Astrocyte of the hippocampus (primary cell): Measurements from ENCODE around the gene C19orf12.

Experiments
- DNase-seq: peaks from one replicate; pipeline ENCODE4 v3.0.0; 2011; ENCODE audit warnings: low read depth, low spot score

Gene C19orf12

DNA sequence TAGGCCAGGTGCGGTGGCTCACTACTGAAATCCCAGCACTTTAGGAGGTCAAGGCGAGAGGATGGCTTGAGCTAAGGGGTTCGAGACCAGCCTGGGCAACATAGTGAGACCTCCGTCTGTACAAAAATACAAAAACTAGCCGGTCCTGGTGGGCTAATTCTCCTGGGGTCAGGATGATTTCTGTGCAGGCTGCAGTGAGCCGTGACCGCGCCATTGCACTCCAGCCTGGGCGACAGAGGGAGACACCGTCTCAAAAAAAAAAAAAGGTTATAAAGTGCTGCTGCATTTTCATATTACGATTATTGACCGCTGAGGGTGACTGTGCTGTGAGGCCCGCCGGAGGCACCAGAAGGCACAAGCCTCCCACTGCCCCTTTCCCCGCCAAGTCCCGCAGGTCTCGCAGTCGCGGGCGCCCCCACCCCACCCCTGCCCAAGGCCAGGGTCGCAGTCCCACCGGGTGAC, 50.3 kb downstream of the C19orf12 start:
- DNase-seq = no peak

DNA sequence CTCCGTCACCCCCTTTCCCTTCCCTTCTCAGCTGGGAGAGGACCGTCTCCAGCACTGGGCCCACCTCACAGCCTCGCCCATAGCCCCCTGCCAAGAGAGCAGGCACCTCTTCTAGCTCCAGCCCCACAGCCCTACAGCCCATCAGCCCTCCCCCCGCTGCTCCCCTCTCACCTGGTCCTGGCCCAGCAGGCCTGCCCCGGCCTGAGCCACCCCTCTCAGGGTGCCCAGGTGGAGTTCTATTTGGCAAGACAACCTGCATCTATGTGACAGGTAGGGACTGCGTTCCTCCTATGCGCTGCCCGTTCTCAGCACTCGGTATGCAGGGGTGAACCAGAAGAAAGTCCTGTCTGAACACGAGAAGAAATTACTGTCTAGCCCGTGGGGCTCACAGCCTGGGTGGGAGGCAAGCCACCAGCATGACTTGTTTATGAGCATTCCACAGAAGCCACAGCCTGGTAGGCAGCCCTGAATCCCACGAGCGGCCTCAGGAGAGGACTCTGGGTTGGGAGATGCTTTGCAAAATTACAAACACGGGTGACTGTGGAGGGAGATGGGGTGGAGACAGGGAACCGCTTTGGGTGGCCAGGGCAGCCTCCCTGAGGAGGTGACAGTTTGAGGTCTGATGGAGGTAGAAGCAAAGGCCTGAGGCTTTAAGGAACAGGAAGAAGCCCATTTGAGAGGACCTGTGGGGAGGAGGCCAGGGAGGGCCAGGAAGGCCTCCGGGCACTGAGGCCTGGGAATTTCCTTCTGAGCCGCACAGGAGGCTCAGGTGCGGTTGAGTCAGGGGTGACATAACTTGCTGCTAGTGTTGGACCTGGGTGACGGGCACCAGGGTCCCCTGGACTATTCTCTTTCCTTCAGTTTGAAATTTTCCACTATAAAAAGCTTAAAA, 51.0 kb downstream of the C19orf12 start:
- peak; percentile 72 for DNase-seq

DNA sequence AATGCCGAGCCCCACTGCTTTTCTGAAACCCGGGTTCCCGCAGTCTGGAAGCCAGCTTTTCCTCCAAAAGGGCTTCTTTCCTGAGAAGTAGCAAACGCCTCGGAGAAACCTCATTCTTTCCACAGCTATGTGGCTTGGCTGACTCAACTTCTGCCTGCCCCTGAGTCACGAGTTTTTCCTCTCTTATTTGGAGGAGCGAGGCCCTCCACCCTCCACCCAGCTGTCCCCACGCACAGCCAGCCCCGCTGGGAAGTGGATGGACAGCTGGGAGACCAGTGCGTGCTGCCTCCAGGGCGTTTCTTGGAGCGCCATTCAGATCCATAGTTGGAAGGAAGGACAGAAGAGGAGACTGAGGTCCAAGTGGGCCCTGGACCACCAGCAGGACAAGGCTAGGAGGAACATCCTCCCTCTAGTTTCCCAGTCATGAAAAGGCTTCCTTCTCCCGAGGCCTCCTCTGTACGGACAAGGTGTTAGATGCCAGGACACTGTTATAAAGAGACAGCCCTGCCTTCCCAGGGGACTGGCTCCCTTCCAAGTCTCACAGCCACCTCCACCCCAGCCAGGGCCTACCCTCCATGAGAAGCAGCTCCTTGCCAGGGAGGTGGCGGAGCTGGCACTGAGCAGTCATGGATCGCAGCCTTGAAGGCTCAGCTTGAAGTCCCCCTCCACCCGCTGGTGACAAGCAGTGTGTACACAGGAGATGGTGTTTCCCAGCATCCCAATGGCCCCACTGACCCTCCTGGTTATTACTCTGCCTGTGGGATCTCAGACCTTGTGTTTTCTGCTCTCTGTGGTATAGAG, 52.3 kb downstream of the C19orf12 start:
- peak; percentile 93 for DNase-seq

DNA sequence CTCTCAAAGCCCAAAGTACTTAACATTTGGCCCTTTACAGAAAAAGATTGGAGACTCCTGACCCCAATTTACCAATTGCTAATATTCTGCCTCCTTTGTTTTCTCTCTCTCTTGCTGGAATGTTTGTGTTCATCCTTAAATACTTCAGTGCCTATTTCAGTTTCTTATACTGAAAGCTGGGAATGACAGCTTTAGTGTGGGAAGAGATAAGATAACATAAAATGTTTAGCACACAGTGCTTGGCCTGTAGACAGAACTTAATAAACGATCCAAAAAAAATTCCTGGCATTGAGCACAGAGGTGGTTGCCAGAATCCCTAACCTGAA, 52.8 kb downstream of the C19orf12 start:
- no peak for DNase-seq

DNA sequence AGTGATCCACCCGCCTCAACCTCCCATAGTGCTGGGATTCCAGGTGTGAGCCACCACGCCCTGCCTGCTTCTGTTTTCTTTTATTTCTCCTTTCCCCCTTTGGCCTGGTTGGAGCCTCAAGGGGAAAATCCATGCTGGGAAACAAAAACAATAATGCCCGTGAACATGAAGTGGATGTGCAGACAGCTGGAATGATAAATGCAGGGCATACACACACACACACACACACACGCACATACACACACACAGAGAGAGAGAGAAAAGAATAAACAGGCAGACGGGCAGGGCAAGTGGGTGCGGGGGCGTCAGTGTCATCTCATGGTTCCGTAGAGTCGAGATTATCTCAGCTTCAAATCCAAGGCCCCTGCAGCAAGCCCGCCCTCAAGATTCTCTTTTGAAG, 54.2 kb downstream of the C19orf12 start:
- no peak for DNase-seq

DNA sequence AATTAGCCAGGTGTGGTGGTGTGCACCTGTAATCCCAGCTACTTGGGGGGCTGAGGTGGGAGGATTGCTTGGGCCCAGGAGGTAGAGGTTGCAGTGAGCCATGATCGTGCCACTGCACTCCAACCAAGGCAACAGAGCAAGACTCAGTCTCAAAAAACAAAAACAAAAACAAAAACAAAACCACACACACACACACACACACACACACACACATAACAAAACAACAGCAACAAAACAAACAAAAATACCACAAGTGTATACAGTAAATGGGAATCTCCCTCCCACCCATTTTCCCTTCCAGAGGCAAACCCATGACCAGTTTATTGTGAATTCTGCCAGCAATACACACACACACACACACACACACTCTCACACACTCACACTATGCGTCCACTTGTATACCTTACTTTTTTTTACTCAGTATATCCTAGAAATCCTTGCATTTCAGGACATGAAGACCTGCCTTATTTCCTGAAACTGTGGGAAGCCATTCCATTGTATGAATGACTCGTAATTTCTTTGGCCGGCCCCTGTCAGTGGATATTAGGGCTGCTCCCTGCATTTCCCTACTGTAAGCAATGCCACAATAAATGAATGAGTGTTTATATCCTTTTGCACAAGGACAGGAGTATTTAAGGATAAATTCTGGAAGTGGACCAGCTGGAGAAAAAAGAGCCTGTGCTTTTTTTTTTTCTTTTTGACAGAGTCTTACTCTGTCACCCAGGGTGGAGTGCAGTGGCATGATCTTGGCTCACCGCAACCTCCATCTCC, 56.7 kb downstream of the C19orf12 start:
- no peak for DNase-seq

DNA sequence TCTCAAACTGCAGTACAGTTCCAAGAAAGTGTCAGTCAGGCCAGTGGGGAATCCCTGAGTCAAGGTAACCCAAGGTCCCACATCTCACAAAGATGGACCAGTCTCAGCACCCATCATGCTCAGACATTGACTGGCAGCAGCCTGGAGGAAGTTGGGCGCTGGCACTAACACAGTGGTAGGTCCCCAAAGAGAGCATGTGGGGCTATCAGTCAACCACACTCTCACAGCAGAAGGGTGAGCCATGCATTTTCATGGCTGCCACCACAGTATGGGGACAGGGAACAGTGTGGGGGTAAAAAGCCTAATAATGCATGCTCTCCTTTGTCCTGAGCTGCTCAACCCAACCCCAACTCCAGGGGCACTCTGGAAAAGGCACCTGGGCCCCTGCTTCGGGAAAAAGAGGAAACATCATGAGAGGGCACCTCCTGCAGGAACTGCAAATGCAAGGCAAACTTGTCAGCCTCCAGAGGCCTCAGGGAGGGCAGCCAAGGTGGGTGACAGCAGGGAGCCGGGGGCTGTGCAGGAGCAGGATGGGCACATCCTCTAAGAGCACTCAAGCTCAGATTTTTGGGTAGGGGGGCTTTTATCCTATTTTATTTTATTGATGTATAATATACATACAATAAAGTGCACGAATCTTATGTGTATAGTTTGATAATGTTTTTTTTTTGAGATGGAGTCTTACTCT, 59.3 kb downstream of the C19orf12 start:
- no peak for DNase-seq

DNA sequence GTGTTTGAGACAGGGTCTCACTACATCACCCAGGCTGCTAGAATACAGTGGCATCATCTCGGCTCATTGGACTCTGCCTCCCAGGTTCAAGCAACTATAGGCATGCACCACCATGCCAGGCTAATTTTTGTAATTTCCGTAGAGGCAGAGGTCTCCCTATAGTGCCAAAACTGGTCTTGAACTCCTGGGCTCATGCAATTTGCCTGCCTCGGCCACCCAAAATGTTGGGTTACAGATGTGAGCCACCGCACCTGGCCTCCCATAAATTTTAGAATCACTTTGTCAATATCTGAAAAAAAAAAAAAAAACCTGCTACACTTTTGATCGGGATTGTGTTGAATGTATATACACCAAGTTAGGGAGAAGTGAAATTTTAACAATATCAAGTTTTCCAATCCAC, 61.7 kb downstream of the C19orf12 start:
- DNase-seq = no peak

DNA sequence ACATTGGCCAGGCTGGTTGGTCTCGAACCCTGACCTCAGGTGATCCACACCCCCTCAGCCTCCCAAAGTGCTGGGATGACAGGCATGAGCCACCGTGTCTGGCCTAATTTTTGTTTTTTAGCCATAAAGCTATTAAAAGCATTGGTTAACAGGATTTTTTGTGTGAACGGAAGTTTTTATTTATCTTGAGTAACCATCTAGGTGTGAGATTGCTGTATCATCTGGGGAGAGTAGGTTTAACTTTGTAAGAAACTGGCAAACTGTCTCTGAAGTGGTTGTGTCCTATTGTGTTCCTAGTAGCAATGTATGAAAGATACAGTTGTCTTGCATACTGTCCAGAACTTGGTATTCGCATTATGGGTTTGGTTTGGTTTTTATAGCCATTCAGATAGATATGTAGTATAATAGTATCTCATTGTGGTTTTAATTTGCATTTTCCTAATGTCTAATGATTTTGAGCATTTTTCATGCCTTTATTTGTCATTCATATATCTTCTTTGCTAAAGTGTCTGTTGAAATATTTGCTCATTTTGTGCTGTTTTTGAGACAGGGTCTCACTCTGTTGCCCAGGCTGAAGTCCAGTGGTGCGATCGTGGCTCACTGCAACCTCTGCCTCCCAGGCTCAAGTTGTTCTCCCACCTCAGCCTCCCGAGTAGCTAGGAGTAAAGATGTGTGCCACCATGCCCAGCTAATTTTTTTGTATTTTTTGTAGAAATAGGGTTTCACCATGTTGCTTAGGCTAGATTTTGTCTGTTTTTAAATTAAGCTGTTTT, 63.3 kb downstream of the C19orf12 start:
- no peak for DNase-seq

DNA sequence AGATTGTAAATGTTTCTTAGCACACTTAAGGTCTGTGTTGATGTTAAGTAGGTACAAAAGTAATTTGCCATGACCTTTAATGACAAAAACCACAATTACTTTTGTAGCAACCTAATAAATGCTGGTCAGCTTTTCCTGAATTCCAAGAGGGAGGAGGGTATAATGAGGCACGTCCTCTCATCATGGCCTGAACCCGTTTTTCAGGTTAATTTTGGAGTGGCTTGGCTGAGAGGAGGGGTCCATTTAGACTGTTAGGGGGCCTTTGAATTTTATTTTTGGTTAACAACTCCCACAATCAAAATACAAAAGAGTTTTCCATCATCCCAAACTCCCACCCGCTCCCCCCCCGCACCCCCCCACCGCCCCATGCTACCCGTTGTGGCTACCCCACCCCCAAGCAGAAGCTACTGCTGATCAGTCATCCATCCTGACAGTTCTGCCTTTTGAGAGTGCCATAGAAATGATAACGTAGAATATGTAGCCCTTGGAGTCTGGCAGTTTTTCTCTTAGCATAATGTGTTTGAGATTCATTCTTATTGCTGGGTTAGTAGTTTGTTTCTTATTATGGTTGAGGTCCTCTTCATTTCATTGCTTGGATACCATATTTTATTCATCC, 64.2 kb downstream of the C19orf12 start:
- DNase-seq = no peak
